Activated CD8-positive, alpha-beta T cell treated with anti-CD3 and anti-CD28 coated beads for 36 hours (primary cell): ENCODE data around the gene PNLDC1. TPM values are rescaled to one million over a fixed set of nuclear protein-coding genes. Genes with fewer than 3 reads are reported as not detected.

ENCODE experiments used
- ATAC-seq: fragments of 200-7000 bp; cut with Tn5 transposase; one replicate; pipeline ENCODE4 v1.10.0; 2021; ENCODE audit warnings: mild to moderate bottlenecking, moderate library complexity
- CTCF ChIA-PET: fragments of 350-600 bp; sonication (Branson Sonifier 250); formaldehyde crosslinking; loops from one replicate; lab custom pipeline; 2021; ENCODE audit warnings: antibody characterized with exemption; lab: Charles Lee
- POLR2A ChIA-PET: fragments of 350-600 bp; sonication (Branson Sonifier 250); formaldehyde crosslinking; loops from one replicate; lab custom pipeline; 2021; ENCODE audit warnings: antibody characterized with exemption; lab: Charles Lee
- DNase-seq: peaks from one replicate; pipeline ENCODE4 v3.0.0-alpha.2; 2020
- H3K27ac Mint-ChIP-seq: one replicate; pipeline ENCODE4 v1.8.0; 2021; ENCODE audit warnings: mild to moderate bottlenecking, mixed read lengths
- H3K27me3 Mint-ChIP-seq: one replicate; pipeline ENCODE4 v1.8.0; 2021; ENCODE audit warnings: mixed read lengths
- H3K36me3 Mint-ChIP-seq: one replicate; pipeline ENCODE4 v1.8.0; 2021; ENCODE audit warnings: low read depth, mixed read lengths
- H3K4me1 Mint-ChIP-seq: one replicate; pipeline ENCODE4 v1.8.0; 2021; ENCODE audit warnings: low read depth, mixed read lengths
- H3K4me3 Mint-ChIP-seq: one replicate; pipeline ENCODE4 v1.8.0; 2021; ENCODE audit warnings: mild to moderate bottlenecking, moderate library complexity, mixed read lengths
- H3K9me3 Mint-ChIP-seq: one replicate; pipeline ENCODE4 v1.8.0; 2021; ENCODE audit warnings: mixed read lengths
- intact Hi-C: fragments of 100-400 bp; cut with micrococcal nuclease; formaldehyde crosslinking; loops from one replicate; pipeline ENCODE4 v1.10.0; 2022
- total RNA-seq, 2 experiments: library from RNA; stranded (reverse); gene quantifications; one replicate each; pipeline ENCODE4 v1.2.3, GENCODE V29; 2021
- TF ChIP-seq, protein P1 (sequence below): fragments of 200-600 bp; IDR thresholded peaks from one replicate; pipeline ENCODE4 v1.8.0; 2022; ENCODE audit warnings: antibody characterized with exemption, mild to moderate bottlenecking

Gene PNLDC1
- total RNA-seq, 2 experiments from 2014 or later, result 0.34 to 0.54 TPM

DNA sequence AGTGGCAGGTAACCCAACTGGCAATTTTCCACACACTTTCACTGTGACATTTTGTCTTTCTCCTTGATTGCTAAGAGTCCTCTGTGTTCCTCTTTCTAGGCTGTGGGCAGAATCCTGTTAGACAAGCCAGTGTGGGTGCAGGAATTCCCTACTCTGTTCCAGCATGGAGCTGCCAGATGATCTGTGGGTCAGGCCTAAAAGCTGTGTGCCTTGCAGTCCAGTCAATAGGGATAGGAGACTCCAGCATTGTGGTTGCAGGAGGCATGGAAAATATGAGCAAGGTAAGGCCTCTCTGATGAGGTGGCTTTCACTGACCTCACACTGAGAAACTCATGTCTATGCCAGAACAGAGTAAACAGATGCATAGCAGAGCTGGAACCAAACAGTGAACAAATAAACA is 33.2 kb upstream of the PNLDC1 start:
- Mint-ChIP-seq H3K9me3 (peaks cover 6% of the 10 kb centered on the region), H3K27ac (peak overlapping the region; percentile 52), H3K36me3 (peaks cover 53% of the 10 kb centered on the region), H3K27me3 (no peaks in the 10 kb centered on the region), H3K4me3 (no peak overlapping the region), H3K4me1 (peaks cover 18% of the 10 kb centered on the region)
- ChIA-PET CTCF (no interaction called here), POLR2A (interaction anchor here (1.0 to 6.4 kb wide), 3 partner anchors 16 to 203 kb away, joined by 3 to 39 read pairs (median 36); partner anchors contain the start of genes MRPL18 and TCP1)
- intact Hi-C loops, result no loop called here
- DNase-seq, result no peak
- no peak for ATAC-seq
- TF ChIP-seq, protein P1, sequence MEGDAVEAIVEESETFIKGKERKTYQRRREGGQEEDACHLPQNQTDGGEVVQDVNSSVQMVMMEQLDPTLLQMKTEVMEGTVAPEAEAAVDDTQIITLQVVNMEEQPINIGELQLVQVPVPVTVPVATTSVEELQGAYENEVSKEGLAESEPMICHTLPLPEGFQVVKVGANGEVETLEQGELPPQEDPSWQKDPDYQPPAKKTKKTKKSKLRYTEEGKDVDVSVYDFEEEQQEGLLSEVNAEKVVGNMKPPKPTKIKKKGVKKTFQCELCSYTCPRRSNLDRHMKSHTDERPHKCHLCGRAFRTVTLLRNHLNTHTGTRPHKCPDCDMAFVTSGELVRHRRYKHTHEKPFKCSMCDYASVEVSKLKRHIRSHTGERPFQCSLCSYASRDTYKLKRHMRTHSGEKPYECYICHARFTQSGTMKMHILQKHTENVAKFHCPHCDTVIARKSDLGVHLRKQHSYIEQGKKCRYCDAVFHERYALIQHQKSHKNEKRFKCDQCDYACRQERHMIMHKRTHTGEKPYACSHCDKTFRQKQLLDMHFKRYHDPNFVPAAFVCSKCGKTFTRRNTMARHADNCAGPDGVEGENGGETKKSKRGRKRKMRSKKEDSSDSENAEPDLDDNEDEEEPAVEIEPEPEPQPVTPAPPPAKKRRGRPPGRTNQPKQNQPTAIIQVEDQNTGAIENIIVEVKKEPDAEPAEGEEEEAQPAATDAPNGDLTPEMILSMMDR, result no peak

DNA sequence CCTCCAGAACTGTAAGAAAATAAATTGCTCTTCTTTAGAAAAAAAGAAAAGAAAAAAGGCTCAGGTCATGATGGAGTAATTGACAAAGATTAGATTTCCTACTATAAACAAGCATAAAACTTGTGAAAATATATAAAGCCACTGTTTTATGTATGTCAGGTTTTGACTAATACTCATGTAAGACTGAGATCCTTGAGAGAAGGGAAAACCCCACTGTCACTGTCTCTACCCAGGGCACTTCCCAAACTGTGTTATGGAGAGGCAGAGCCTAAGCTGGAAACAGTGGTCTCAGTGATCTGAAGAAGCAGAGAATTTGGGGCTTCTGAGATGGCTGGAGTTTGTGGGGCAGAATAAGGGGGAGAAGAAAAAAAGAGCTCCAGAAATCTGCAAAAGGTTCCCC is 30.6 kb upstream of the PNLDC1 start:
- Mint-ChIP-seq H3K36me3 (peaks cover 47% of the 10 kb centered on the region), H3K4me1 (peaks cover 12% of the 10 kb centered on the region), H3K4me3 (no peak overlapping the region), H3K27ac (peak overlapping the region; percentile 18), H3K27me3 (no peaks in the 10 kb centered on the region), H3K9me3 (peaks cover 6% of the 10 kb centered on the region)
- DNase-seq, result no peak
- peak; percentile 37 for ATAC-seq
- TF ChIP-seq, protein P1, result no peak
- POLR2A ChIA-PET, result interaction anchor here (0.6 to 6.4 kb wide), 6 partner anchors 10 to 78 kb away, joined by 3 to 39 read pairs (median 4); partner anchors contain the start of genes MRPL18, TCP1 and WTAP
- intact Hi-C loops, result no loop called here
- CTCF ChIA-PET, result no interaction called here

DNA sequence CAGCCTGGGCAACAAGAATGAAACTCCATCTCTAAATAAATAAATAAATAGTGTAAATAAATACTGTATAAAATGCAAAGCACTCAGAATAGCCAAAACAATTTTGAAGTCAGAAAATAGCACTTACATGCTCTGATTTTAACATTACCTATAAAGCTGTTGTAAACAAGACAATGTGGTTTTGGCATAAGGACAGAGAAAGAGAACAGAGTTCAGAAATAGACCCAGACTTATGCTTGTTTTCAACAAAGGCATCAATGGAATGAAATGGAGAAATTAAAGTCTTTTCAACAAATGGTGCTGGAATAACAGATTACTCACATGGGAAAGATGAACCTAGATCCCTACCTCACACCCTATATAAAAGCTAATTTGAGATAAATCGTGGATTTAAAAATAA is 27.9 kb upstream of the PNLDC1 start:
- ChIA-PET POLR2A (interaction anchor here (1.4 to 6.4 kb wide), 4 partner anchors 10 to 41 kb away, joined by 4 to 39 read pairs (median 10); partner anchors contain the start of gene ACAT2), CTCF (interaction anchor here (1.0 to 1.6 kb wide), 2 partner anchors 17 to 81 kb away, joined by 3 to 4 read pairs; partner anchors contain the start of gene TCP1)
- DNase-seq (no peak), ATAC-seq (no peak)
- TF ChIP-seq, protein P1, result no peak
- no peak overlapping the region for H3K27ac Mint-ChIP-seq
- intact Hi-C loops, result no loop called here
- H3K4me3 Mint-ChIP-seq, result no peak overlapping the region
- peaks cover 6% of the 10 kb centered on the region for H3K9me3 Mint-ChIP-seq
- peaks cover 48% of the 10 kb centered on the region for H3K36me3 Mint-ChIP-seq
- H3K27me3 Mint-ChIP-seq, result no peaks in the 10 kb centered on the region
- peaks cover 2% of the 10 kb centered on the region for H3K4me1 Mint-ChIP-seq

DNA sequence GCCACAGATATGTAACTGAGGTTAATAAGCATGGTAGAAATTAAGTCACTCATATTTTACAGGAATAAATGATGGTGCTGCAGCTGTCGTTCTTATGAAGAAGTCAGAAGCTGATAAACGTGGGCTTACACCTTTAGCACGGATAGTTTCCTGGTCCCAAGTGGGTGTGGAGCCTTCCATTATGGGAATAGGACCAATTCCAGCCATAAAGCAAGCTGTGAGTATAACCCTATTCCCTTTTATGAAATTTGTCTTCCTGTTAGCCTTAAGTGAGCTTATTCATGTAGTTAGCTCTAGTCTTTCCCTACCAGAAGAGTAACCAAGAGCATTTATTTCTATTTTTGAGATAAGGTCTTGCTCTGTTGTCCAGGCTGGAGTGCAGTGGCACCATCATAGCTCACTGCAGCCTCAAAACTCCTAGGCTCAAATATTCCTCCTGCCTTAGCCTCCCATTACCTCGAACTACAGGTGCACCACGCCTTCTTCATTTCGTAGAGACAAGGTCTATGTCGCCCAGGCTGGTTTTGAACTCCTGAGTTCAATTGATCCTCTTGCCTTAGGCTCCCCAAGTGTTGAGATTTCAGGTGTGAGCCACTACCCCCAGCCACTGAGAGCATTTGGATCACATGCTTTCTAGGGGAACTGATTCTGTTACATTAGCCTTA is 22.7 kb upstream of the PNLDC1 start:
- DNase-seq (no peak), ATAC-seq (no peak)
- Mint-ChIP-seq H3K27ac (peak overlapping the region; percentile 17), H3K4me3 (no peak overlapping the region), H3K9me3 (no peaks in the 10 kb centered on the region), H3K36me3 (peaks cover 50% of the 10 kb centered on the region), H3K4me1 (peaks cover 6% of the 10 kb centered on the region), H3K27me3 (no peaks in the 10 kb centered on the region)
- ChIA-PET CTCF (no interaction called here), POLR2A (interaction anchor here (0.8 to 3.1 kb wide), 3 partner anchors 9 to 13 kb away, joined by 3 to 25 read pairs (median 3); partner anchors contain the start of genes MRPL18 and TCP1)
- TF ChIP-seq, protein P1, result no peak
- intact Hi-C loops, result no loop called here

DNA sequence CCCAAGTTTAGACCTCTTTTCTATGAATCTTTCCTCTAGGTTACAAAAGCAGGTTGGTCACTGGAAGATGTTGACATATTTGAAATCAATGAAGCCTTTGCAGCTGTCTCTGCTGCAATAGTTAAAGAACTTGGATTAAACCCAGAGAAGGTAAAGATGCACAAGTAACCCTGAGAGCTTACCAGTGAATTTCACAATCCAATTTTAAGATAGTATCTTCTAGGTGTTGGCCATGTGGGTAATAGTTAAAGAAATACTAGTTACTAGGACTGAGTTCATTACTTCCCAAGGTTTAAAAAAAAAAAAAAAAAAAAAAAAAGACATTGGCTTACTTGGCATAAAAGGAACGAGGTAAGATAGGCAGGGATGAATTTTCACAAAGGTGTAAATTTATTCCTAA is 21.9 kb upstream of the PNLDC1 start:
- Mint-ChIP-seq H3K4me1 (peaks cover 14% of the 10 kb centered on the region), H3K4me3 (no peak overlapping the region), H3K9me3 (no peaks in the 10 kb centered on the region), H3K27ac (no peak overlapping the region), H3K36me3 (peaks cover 58% of the 10 kb centered on the region), H3K27me3 (no peaks in the 10 kb centered on the region)
- POLR2A ChIA-PET, result interaction anchor here (3.1 kb wide), 1 partner anchor 10 kb away, joined by 25 read pairs; the partner anchor contains the start of genes MRPL18 and TCP1
- TF ChIP-seq, protein P1, result no peak
- intact Hi-C loops, result no loop called here
- no peak for ATAC-seq
- CTCF ChIA-PET, result no interaction called here
- no peak for DNase-seq
